Small intestine (tissue), 7 donors: ENCODE measurements around the gene INPP5D. TPM values are rescaled to one million over a fixed set of nuclear protein-coding genes. Genes with fewer than 3 reads are reported as not detected.
"Not testable (repeated sequence)": the region's sequence is repeated elsewhere in the genome, so short reads cannot be mapped to it uniquely, and the experiment has no call there.

ENCODE experiments used
- DNase-seq, 2 donors: peaks; one replicate each; pipeline versions ENCODE4 v3.0.0 to v3.0.0-alpha.2; 2013
- FAIRE-seq: peaks from 2 replicates; lab custom pipeline; 2012; peaks lifted over from hg19 to GRCh38; lab: Jason Lieb, UNC
- H3K27ac ChIP-seq, 3 donors: one replicate each; pipeline ENCODE4 v1.5.1; 2013; ENCODE audit warnings: low read length in 2 of 3, mild to moderate bottlenecking in 2 of 3, control low read depth in 1 of 3, inconsistent platforms in 1 of 3, low read depth in 1 of 3, moderate library complexity in 1 of 3
- H3K27me3 ChIP-seq, 3 donors: one replicate each; pipeline ENCODE4 v1.6.1; 2013; ENCODE audit warnings: low read length in 3 of 3, inconsistent platforms in 1 of 3; ENCODE audit not compliant: control insufficient read depth in 3 of 3, insufficient read depth in 3 of 3
- H3K36me3 ChIP-seq, 3 donors: one replicate each; pipeline ENCODE4 v1.6.1; 2013; ENCODE audit warnings: low read length in 3 of 3, inconsistent platforms in 1 of 3, low read depth in 1 of 3, mild to moderate bottlenecking in 1 of 3, moderate library complexity in 1 of 3; ENCODE audit not compliant: control insufficient read depth in 3 of 3, insufficient read depth in 2 of 3
- H3K4me1 ChIP-seq, 3 donors: one replicate each; pipeline ENCODE4 v1.6.1; 2013; ENCODE audit warnings: low read length in 2 of 3, inconsistent platforms in 1 of 3, low read depth in 1 of 3, mild to moderate bottlenecking in 1 of 3, moderate library complexity in 1 of 3; ENCODE audit not compliant: control insufficient read depth in 3 of 3, insufficient read depth in 2 of 3
- H3K4me3 ChIP-seq, 3 donors: one replicate each; pipeline ENCODE4 v1.5.1; 2013; ENCODE audit warnings: low read length in 3 of 3, control low read depth in 1 of 3, inconsistent platforms in 1 of 3, low read depth in 1 of 3, mild to moderate bottlenecking in 1 of 3, moderate library complexity in 1 of 3
- H3K9me3 ChIP-seq, 2 donors: one replicate each; pipeline ENCODE4 v1.6.1; 2013; ENCODE audit warnings: low read depth in 1 of 2, low read length in 1 of 2; ENCODE audit not compliant: control insufficient read depth in 2 of 2, insufficient read depth in 1 of 2
- WGBS, 3 donors: extraction: QIAGEN DNeasy Blood & Tissue Kit; methylation state at CpG; one replicate each; pipeline ENCODE4 v1.1.7; 2013; 5-methylcytosine and 5-hydroxymethylcytosine counted together
- polyA plus RNA-seq, 4 donors: library from polyadenylated mRNA; stranded (reverse) in 3 of 4; unstranded in 1 of 4; fragments of 200-250 nt in 3 of 4; fragments of 120-200 nt in 1 of 4; gene quantifications; one replicate each; pipeline versions ENCODE4 v1.2.1 to v1.2.3, GENCODE V29; 2013
- donor health status: healthy with polysubstance abuse.
- donor health status: control.
- donor health status: control.
- donor health status: Bipolar disorder and iron deficiency.
- donor health status: healthy.

INPP5D gene
- polyA plus RNA-seq, 4 donors = 4.7 to 10.4 (median 6.9) TPM

DNA sequence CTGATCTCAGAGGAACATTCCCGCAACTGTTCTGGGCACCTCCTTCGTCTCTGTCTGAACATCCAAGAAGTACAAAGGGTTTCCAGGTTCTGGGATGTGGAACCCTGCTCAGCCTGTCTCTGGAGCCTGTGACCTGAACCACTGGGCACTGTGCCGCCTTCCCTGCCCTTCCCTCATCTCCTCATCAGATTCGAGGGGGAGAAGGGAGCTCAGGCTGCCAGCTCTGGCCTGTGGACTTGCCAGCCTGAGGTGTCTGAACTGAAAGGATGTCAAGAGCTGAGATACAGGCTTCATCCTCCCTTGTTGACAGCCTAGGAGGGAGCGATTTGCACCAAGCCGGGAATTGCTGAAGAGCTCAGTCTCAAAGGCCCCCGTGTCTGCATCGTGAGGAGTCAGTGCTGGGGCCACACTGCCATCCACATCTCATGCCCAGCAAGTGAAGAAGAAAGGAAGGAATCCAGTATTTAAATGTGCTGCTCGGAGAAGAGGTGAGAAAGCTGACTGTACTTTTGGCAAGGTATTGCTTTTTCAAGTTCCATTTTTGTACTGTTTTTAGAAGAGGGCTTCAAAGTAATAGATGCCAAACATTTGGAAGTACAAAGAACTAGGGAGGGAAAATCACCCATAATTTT is 15.1 kb upstream of the INPP5D start:
- 85 to 91% (median 90%) methylated on average over 9 of the region's 9 CpGs for WGBS, 3 donors
- DNase-seq (no peak), FAIRE-seq (no peak)
- Histone ChIP-seq H3K4me3 (no peak overlapping the region), H3K27ac (no peak overlapping the region), H3K36me3 (no peaks in the 10 kb centered on the region), H3K27me3 (peaks cover 0 to 7% (median 0%) of the 10 kb centered on the region in 3 donors), H3K9me3 (no peaks in the 10 kb centered on the region), H3K4me1 (no peaks in the 10 kb centered on the region)

DNA sequence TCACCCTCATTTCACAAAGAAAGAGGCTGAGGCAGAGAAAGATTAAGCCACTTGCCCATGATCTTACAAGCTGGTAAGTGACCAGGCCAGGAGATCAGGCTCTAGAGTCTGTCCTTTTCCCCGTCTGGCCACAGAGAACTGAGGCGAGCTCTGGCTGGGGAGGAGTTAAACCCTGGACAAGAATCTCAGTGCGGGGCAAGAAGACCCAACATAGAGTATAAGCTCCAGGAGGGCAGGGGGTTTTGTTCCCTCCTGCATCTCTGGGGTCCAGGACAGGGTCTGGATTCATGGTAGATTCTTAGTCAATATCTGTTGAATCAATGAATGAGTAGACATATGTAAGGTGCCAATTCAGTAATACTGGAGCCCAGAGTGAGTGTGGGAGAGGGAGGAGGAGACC is 12.9 kb upstream of the INPP5D start:
- Histone ChIP-seq H3K4me3 (no peak overlapping the region), H3K4me1 (no peaks in the 10 kb centered on the region), H3K9me3 (no peaks in the 10 kb centered on the region), H3K27me3 (peaks cover 0 to 13% (median 0%) of the 10 kb centered on the region in 3 donors), H3K27ac (no peak overlapping the region), H3K36me3 (no peaks in the 10 kb centered on the region)
- WGBS, 3 donors = 94 to 95% (median 94%) methylated on average over 3 of the region's 3 CpGs
- FAIRE-seq = no peak
- DNase-seq = no peak

DNA sequence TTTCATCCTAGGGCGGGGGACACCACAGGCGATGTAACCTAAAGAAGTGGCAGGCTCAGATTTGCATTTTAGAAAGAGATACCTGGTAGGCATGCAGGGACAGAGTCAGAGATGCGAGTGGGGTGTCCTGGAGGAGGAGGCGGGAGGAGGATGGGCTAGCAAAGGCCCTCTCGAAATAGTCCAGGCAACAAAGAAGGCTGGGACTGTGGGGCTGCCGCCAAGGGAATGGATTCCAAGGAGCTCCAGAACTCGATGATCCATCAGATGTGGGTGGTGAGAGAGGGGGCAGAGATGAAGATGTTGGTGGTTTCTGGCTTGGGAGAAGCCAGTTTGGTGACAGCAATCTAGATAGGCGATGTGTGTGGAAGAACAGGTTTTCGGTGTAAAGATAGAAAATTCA is 12.5 kb upstream of the INPP5D start:
- 87 to 91% (median 90%) methylated on average over 9 of the region's 9 CpGs for WGBS, 3 donors
- H3K27ac ChIP-seq = no peak overlapping the region
- FAIRE-seq (no peak), DNase-seq (no peak)
- no peaks in the 10 kb centered on the region for H3K4me1 ChIP-seq
- H3K36me3 ChIP-seq = no peaks in the 10 kb centered on the region
- H3K9me3 ChIP-seq = no peaks in the 10 kb centered on the region
- H3K4me3 ChIP-seq = no peak overlapping the region
- H3K27me3 ChIP-seq = peaks cover 0 to 13% (median 0%) of the 10 kb centered on the region in 3 donors

DNA sequence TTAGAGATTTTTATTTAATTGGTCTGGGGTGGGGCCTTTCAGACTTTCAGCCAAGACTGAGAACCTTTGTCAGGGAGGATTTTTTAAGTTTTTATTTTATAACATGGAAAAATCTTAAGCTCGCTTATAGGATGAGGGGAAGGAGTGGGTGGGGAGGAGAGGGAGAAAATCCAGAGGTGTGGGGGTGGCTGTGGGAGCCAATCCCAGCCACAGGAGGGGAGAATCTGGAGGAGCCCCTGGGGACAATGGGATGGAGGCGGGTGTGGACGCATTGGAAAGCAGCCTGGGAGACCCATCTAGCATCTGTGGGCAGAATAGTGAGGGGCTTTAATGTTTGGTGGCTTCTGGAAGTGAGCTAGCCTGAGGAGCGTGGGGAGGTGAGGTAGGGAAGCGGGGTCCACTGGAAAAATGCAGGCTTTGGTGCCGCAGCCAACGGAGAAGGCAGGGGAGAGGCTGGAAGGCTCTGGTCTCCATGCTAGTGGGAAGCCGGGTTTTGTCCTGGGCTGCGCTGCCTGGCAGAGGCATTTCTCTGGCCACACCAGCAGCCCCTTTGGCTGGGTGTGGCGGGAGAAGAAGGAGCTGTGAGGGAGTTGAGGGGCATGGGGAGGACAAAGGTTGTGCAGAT is 11.5 kb upstream of the INPP5D start:
- Histone ChIP-seq H3K9me3 (no peaks in the 10 kb centered on the region), H3K4me1 (no peaks in the 10 kb centered on the region), H3K27ac (no peak overlapping the region), H3K36me3 (no peaks in the 10 kb centered on the region), H3K4me3 (no peak overlapping the region), H3K27me3 (peaks cover 0 to 13% (median 0%) of the 10 kb centered on the region in 3 donors)
- WGBS, 3 donors = 68 to 87% (median 72%) methylated on average over 10 of the region's 10 CpGs
- DNase-seq (no peak), FAIRE-seq (no peak)

DNA sequence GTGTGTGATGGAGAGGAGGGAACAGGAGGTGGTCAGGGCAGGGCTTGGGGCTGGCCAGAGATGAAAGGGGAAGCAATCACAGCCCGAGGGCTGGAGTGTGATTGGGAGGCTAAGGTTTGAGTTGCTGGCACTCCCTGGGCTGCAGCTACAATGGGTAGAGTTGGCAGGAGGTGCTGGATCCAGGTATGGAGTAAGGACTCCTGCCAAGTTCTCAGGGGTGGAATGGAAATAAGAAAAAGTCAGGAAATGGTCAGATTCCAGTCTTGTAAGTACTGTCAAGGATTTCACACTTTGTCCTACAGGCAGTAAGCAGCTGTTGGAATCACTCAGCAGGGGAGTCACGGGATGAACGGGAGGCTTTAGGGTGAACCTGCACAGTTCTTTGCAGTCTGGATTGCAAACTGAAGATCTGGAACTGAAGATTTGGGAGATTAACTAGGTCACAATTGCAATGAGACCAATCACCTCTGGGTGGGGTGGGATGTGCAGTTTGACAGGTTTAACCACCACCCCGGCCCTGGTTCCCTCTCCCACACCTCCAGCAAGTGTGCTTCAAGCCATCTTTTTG is 10.9 kb upstream of the INPP5D start:
- Histone ChIP-seq H3K27ac (no peak overlapping the region), H3K27me3 (peaks cover 0 to 13% (median 0%) of the 10 kb centered on the region in 3 donors), H3K4me1 (no peaks in the 10 kb centered on the region), H3K4me3 (no peak overlapping the region), H3K9me3 (no peaks in the 10 kb centered on the region), H3K36me3 (no peaks in the 10 kb centered on the region)
- no peak for FAIRE-seq
- no peak for DNase-seq
- 17 to 49% (median 27%) methylated on average over 4 of the region's 4 CpGs for WGBS, 3 donors

DNA sequence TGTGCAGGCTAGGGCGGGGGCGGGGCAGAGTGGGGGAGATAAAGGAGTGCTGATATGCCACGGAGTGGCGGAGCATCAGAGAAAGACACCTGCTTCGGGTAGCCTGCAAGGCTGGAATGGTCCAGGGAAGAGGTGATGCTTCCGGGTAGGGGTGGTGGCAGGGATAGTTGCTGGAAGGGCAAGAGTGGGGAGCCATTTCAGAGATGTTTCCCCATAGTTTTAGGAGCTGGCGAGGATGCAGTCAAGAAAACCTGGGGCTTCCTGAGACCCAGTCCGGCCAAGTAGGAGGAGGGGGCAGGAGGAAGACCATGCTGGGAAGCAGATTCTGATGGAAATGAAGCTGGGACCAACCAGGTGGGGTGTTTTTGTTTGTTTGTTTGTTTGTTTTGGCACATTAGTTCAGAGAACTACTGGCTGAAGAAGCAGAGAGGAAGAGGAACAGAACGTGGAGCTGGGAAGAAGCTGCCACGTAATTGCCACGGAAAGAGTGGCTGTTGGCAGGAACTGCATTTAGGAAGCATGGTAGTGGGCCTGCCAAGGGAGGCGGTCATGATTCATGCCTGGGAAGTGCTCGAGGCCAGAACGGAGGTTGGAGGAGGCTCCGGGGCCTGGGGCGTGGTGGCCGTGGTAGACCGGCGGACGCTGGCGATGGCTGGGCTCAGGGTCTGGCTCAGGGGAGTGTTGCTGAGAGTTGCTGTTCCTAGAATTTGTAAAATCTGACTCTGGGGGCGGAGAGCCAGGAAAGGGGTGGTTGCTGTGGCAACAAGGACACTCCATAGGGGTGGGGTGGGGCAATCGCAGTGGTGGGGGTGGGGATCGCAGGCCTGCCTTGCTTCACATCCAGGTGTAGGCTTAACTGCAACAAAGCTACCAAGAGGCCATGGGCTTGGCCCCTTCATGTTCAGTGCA is 8.6 kb upstream of the INPP5D start:
- no peak for FAIRE-seq
- Histone ChIP-seq H3K4me3 (no peak overlapping the region), H3K36me3 (no peaks in the 10 kb centered on the region), H3K27ac (no peak overlapping the region), H3K4me1 (no peaks in the 10 kb centered on the region), H3K9me3 (no peaks in the 10 kb centered on the region), H3K27me3 (peaks cover 0 to 16% (median 0%) of the 10 kb centered on the region in 3 donors)
- 49 to 57% (median 55%) methylated on average over 24 of the region's 24 CpGs for WGBS, 3 donors
- DNase-seq = no peak

DNA sequence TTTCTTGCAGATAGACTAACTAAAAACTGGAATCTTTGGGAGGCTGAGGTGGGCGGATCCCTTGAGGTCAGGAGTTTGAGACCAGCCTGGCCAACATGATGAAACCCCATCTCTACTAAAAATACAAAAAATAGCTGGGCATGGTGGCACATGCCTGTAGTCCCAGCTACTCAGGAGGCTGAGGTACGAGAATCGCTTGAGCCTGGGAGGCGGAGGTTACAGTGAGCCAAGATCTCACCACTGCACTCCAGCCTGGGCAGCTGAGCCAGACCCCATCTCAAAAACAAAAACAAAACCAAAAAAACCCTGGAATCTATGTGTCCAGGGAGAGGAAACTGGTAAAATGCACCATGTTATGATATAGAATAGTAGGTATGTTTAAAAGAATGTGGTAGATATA is 7.6 kb upstream of the INPP5D start:
- whole genome bisulfite sequencing, 3 donors = 95 to 97% (median 96%) methylated on average over 4 of the region's 4 CpGs
- not testable (repeated sequence) for FAIRE-seq, H3K27ac ChIP-seq, H3K4me1 ChIP-seq, H3K36me3 ChIP-seq, DNase-seq, H3K9me3 ChIP-seq, H3K4me3 ChIP-seq
- peaks cover 0 to 15% (median 0%) of the 10 kb centered on the region in 3 donors for H3K27me3 ChIP-seq
